HG03342 (cell line): ENCODE results near the gene SH3RF1.
A peak's percentile ranks its signal among the peaks of the same experiment; 100 is the strongest.

Experiments used
- ATAC-seq: cut with Tn5 transposase; IDR thresholded peaks from one replicate; pipeline ENCODE4 v1.9.1; 2021; ENCODE audit warnings: mild to moderate bottlenecking, moderate library complexity; ENCODE audit not compliant: unreplicated experiment

Gene SH3RF1

DNA sequence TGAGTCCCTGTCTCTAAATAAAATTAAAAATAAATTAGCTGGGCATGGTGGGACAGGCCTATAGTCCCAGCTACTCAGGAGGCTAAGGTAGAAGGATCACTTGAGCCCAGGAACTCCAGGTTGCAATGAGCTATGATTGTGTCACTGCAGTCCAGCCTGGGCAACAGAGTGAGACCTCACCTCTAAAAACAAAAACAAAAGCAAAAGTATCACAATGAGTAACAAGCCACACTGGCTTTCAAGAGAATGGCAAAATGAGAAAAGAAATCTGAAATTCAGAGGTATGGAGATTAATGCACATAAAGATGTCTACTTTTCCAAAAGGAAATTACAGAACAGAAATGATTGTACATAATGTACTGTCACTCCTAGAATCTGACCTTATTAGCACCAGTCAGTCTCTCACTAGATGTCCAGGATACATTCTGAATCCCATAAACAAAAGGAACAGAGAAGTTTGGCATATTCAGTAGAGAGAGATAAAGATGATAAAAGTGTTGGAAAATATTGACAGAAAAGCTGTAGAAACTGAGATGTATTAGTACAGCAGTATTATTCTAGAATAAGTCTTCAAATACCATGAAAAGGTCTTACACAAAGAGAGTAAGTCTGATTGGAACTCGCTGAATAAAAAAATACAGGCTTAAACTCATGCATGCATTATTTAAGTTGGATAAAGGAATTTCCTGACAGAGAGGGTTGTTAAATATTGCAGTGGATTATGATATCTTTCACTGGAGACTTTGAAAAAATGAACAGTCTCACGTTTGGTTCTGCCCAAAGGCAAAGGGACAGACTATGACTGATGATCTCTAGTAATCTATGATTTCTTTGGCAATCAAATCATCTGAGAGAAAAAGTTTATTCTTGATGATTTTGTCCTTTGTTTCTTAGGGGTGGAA, 102.5 kb downstream of the SH3RF1 start:
- peak; percentile 97 for ATAC-seq

DNA sequence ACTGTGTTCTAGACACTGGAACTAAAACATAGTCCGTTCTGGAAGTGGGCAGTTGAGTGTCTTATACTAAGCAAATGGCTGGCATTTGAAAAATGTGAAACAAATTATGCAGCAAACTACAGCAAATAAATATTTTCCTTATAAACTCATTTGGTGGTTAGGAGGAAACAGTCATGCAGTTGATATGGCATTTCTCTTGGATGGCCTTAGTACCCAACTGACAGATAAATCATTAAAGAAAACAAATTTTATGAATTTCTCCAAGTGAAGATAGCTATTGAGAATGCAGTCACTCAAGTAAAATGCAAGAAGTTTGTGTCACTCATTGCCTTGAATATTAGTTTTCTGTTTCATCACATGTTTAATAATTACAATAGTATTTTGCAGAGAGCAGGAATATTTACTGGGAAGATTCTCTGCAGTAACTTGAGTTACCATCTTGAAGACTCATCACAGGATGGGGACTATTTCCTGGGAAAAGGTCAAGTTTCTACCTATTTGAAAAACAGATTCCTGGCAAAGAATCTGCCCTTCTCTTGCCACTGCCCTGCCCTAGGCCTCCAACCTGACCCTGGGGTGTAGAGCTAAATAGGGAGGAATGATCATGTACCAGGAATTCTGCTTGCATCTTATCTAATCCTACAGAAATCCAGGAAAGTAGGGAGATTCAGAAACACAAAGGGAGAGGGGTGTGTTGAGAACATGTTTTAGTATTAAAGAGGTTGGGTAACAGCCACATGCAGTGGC, 105.9 kb downstream of the SH3RF1 start:
- ATAC-seq: no peak

DNA sequence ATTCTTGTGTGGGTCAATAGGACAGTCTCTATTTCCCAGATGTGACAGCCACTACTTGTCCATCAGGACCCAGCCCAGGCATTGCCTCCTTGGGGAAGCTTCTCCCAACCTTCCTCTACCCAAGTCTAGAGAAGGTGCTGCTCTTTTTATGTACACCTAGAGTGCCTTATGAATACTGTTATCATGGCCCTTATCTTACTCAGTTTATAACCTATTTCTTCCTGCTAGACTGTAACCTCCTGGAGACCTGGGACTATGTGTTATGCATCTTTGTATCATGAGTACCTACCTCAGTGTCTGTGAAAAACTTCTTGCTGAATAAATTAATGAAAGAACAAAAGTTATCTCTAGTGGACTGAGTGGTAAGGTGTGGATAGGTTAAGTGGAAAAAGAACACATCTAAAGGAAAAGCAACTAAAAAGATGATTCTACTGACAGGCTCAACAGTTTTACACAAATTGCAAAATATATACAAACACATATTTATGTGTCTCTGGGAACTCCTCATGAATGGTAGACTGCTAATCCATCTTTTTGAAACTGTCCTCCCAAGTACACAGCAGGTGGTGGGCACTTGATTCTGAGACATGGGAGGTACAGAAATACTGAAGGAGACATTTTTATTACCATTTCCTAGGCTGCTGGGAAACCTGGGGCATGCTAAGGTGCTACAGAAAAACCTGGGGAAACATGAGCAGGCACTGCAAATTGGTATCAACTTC, 106.6 kb downstream of the SH3RF1 start:
- no peak for ATAC-seq

DNA sequence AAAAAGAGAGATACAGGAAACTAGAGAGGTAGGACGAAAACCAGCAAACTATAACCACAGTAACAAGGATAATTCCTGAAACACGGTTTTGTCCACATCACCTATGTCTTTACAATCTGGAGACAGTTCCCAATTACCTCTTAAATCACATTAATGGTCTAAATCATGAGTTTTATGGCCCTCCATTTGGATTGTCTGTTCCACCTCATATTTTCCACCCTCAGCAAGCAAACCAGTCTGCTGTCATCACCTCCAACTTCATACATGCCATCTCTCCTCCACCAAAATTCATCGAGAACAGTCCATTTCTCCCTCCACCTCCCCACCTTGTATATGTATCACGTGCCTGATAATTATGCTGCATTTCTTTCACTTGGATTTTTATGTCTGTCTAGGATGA, 107.3 kb downstream of the SH3RF1 start:
- no peak for ATAC-seq

DNA sequence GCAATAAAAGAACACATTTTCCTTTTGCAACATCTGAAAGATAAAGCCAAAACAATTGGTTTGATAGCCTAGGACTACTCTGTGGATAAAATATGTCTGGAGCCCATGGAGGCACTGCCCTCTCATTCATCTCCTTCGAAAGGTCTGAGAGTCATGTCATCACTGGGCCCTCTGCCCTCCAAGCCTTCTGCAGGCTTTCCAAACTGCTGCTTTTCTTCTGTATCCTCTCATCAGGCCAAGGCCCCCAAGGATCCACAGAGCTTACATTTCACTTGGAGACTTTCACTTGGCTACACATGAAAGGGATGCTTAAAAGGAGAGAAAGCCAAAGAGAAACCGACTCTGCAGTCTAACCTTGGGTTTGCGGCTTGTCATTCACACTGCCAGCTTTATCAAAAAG, 109.9 kb downstream of the SH3RF1 start:
- ATAC-seq: no peak

DNA sequence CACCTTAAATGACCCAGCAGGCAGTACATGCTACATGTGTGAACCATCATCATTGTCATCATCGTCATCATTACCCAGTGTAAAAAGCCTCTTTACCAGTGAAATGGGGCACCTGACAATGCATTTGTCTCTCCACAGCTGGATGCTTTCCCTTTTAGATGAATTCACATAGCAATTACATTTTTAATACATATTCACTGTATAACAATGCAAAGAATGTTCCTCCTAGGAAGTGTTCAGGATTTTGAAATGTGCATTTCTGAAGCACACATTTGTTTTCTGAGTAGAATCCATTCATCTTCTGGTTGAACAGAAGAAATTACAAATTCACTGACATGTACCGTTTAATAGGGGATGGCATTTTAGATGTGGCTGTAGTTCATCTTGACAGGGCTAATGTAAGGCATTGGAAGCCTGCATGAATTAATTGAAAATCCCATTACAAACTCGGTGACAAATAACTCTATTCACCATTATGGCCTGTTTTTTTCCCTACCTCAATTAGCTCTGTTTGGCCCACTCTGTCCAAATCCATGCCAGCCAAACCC, 111.1 kb downstream of the SH3RF1 start:
- ATAC-seq: no peak

DNA sequence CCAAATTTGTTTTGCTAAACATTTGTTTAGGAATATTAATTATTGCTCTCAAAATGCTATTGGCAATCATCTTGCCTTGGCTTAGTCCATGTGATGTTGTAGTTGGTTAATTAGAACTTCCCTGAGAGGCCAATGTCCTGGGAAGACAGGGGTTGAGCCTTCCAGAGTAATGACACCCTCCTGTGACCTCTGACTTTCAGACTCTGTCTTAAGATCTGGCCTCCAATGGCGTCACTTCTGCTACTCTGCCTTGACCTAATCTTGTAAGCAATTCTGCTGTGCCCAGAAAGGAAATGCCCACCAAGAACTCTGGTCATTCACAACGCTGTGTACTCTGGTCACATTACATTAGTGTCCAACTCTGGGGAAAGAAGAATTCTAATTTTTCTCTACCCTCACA, 111.9 kb downstream of the SH3RF1 start:
- ATAC-seq: no peak

DNA sequence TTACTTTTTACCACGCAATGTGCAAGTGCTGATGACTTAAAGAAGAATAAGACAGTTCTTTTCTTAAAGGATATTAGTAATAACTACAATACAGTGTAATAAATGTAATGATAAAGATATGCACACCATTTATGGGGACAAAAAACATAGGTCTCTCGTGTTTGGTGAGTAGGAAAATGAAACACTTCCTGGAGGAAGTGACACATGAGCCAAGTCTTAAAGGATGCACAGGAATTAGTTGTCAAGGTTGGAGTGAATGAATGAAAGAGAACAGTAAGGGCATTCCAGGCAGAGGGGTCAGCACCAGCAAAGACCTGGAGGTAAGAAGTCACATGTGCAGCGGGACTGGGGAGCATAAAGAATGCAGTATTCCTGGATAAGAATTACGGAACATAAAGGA, 112.7 kb downstream of the SH3RF1 start:
- no peak for ATAC-seq

DNA sequence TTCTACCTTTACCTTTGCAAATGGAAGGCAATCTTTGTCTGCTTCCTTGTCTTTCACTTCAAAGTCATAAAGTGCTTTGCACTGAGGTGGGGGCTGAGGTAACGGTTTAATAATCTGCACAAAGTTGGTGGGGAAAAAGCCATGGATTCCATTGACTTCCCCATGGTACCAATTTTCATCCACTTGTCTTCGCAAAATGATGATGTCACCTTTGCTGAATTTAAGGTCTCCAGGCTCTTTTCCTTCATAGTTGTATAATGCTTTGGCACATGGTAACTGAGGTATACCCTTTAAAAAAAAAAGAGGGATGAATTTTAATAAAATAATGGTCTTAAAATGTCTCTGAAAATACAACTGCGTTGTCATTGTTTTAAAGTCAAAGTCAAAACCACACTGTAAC, 114.4 kb downstream of the SH3RF1 start:
- ATAC-seq: no peak

DNA sequence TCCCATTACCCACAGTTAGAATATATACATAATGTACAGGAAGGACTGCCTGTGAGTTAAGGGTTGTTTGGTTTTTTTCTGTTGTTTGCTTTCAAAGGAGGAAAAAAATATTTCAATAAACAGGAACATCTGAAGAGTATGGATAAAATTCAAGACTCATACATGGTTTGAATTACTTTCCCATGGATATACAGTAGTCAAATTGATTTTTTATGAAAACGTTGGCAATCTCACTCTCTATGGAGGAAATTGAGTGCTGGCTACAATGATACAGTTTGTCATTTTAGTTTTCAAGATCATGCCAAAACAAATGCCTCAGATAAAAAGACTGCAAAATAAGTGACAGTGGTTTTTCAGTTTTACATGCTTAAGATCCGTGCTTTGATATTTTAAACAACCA, 116.6 kb downstream of the SH3RF1 start:
- no peak for ATAC-seq

DNA sequence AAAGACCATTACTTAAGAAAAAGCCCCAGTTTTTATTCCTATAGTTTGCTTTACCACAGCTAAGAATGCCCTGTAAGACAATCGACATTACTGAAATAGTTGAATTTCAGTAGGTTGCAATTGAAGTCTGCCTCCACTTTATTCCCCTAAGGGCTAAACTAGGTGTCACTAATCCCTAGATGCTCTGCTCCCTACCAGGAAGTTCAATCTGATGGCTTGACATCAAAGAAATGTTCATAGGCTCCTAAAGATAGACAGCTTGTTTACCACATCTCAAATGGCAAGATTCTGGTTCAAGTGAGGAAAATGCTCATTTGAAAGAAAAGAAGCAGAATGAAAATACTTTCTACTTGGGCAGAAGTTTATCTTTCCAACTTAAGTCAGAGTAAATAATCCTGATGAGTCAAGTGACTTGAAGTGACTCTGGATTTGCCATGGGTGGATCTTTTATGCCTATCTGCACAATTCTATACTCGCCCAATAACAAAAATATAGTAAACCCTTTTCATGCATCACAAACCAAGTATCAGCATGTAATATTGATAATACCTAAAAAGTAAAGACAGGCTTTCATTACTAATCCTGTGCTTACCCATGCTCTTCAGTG, 117.2 kb downstream of the SH3RF1 start:
- no peak for ATAC-seq

DNA sequence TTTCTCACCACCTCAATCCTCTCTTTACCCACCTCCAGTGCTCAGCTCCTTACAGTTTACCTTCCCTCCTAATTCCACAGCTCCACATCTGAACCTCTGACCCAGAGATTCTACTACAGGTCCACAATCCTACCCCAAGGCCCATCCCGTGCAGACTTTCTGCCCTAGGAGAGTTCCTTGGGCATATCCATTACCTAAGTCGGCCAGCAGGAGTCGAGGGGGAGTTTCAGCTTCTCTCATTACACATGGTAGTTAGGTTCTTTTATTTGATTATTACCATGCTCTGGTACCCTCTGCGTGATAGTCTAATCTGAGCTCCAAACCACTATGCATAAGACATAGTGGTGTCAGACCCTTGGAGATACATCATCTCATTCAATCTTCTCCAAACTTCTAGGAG, 117.9 kb downstream of the SH3RF1 start:
- no peak for ATAC-seq

DNA sequence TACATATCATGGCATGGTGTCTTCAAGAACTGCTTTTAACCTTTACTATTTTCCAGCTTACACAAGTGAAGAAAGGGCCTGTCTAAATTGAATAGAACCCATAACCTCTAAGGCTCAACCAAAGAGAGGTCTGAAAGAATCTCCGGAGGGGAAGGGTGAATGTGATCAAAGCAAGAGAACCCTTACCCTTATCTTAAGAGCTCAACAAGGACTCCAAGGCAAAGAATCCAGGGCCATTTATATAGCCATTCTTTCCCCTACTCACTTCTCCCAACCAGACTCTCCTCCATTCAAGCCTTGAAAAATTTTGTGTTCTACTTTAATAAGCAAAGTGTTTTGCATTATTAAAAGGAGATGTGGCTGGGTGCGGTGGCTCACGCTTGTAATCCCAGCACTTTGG, 118.7 kb downstream of the SH3RF1 start:
- no peak for ATAC-seq

DNA sequence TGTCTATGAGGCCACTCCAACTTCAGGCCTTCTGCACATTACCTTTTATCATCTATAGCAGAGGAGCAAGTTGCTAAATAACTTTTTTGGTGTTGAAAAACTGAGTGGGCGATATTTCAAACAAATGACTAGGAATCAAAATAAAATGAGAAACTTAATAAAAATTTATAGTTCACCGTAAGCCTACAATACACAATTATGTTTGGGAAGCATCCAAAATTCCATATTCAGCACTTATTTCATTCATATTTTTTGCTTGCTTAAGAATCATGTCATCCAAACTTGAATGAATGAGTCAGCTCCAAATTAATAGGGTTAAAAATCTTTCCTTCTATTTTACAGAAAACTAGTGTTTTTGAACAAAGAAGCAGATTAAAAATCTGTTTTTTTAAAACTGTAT, 119.1 kb downstream of the SH3RF1 start:
- no peak for ATAC-seq

DNA sequence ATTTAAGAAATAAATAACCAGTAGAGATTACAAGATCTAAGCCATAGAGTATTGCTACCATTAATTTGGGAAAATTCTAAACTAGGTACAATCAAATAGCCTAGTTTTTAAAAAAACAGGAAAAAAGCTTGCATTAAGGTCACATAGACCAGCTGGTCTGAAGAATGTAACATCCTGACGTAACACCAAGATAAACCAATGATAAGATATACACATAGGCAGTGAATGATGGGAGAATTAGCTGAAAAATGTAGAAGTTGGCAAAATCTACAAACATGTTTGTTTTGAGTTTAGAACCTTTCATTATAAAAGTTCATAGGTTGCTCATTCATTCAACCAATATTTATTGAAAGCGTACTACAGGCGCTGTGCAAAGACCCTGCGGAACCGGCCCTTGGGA, 120.0 kb downstream of the SH3RF1 start:
- ATAC-seq: no peak

DNA sequence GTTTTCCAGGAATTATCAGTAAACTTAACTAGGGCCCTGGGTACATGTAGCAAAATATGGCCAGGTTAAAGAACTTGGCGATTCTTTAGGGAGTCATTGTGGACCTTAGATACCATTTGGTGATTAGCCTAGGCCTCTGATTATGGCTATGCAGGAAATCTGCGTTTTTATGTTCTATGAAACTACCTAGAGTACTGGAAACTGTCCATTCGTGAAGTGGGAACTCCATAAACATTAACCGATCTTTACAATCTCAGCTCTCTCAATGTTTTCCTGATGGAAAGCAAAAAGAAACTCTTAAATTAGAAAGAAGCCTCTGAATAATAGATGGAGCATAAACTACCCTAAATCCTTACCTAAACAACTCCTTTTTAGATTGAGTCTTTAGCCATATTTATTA, 121.9 kb downstream of the SH3RF1 start:
- no peak for ATAC-seq

DNA sequence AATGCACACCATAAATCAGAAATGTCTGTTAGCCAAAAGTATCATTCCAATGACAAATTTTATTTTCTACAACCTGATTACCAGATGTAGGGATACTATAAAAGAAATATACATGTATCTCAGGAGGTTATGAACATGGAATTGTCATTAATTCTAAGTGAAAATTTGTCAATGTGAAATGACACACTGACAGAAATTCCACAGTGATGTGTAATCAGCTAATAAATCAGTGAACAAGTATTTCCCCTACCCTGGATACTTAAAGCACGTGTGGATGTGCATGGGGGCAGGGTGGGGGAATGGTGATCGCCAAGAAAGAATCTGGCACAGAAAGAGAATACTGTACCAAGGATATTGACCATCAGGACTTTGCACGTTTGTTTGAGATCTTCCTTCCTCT, 123.6 kb downstream of the SH3RF1 start:
- no peak for ATAC-seq

DNA sequence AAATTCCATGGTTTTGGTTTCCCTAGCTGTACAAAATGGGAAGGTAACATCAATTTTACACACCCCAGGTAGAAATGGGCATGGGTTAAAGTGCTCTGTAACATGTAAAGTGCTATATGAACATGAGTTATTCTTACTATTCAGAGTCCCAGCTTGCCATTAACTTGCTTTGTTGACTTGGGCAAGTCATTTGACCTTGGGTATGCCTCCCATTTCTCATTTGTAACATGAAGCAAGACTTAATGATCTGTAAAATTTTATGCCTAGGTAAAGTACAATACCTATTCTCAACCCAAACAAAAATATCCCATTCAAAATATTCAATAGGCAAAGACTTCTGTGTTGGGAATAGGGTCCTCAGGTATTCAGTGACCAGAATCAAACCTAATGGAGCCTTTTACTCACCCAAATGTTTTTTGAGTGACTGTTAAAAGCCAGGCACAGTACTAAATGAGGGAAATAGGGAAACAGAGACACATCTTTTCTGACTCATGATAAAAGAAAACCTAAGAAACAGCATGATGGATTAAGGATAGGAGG, 126.6 kb downstream of the SH3RF1 start:
- ATAC-seq: no peak

DNA sequence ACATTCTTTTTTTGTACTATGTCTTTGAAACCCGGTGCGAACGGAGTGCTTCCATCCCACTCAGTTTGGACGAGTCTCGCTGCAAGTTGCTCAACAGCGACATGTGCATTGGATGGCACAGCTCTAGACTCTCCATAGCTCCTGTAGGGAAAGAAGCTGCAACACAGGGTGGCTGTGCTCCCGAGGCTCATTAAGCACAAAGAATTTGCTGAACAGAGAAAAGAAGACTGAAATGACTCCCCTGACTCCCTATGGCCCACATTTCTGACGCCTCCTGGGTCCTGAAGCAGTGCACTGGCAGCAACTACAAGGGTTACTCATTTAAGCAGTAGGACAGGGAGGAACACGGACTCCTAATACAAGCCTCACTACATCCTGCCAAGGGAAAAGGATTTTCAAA, 127.4 kb downstream of the SH3RF1 start:
- ATAC-seq: no peak

DNA sequence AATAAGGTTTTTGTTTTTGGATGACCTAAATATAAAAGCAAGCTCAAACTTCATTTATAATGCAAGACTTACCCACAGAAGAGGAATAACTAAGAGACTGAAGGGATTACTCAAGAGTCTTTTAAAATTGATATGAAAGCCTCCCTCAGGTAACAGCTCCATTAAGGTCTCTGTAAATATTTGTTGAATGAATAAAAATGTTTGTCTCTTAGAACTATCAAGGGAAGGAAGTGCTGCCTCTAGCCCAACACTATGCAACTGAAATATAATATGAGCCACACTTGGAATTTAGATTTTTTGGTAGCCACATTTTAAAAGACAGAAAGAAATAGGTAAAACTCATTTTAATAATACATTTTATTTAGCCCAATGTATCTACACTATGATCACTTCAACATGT, 127.8 kb downstream of the SH3RF1 start:
- ATAC-seq: no peak

DNA sequence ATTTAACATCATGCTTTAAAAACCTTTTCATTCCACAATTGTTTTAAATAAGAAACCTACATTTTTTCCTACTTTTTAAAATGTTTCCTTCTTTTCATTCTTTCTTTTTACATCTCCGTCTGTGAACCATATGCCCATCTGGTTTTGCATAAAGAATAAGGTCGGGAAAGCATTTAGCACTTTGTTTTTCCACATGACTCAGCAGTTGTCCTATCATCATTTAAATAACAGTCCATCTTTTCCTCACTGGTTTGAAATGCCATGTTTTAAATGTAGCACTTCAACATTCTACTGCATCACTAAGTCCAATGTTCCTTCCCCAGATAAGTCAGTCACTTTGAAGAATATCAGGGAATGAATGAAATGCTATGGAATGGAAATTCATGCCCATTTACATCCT, 128.4 kb downstream of the SH3RF1 start:
- no peak for ATAC-seq
